Measurements from ENCODE around the gene CERS4.
A peak's percentile ranks its signal among the peaks of the same experiment; 100 is the strongest.
"Not testable (repeated sequence)": the region's sequence is repeated elsewhere in the genome, so short reads cannot be mapped to it uniquely, and the experiment has no call there.

Gene CERS4

DNA sequence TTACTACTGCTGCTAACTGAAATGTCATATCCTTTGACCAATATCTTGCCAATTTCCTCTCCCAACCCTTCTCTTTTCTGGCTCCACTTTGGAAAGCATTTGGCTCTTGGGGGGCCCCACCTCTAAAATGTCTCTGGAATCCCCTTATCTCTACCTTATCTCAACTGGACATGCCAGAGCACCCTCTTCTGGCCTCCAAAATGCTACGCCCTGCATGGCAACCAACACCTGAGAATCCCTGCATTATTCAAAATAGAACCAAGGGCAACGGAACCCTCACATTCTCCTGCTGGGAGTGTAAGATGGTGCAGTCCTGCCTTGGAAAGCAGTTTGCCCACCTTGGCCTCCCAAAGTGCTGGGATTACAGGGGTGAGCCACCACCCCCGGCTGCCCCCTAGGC, 35.3 kb downstream of the CERS4 start:
- no peak for DNase-seq

DNA sequence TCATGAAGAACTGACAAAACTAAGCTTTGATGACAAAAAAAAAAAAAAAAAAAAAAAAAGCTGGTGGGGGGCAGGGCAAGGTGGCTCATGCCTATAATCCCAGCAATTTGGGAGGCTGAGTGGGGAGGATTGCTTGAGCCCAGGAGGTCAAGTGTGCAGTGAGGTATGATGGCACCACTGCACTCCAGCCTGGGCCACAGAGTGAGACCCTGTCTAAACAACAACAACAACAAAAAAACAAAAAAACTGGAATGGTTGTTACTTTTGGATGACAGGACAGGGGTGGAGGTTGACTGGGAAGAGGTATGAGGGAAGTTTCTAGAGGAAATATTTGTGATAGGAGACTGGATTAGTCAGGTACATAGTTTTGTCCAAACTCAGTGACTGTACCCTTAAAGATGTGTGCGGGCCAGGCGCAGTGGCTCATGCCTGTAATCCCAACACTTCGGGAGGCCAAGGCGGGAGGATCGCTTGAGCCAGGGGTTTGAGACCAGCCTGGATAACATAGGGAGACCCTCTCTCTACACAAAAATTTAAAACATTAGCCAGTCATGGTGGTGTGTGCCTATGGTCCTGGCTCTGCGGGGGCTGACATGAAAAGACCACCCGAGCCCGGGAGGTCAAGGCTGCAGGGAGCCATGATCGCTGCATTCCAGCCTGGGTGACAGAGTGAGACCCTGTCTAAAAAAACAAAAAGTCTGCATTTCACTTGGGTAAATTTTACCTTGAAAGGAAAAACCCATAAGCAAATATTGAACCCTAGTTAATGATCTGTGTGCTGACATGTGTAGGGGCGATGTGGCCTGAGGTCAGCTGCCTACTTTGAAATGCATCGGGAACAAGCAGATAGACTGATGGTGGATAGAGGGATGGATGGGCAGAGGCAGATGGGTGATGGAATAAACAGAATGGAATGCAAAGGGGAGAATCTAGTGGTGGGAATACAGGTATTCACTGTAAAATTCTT, 37.0 kb downstream of the CERS4 start:
- no peak for DNase-seq

DNA sequence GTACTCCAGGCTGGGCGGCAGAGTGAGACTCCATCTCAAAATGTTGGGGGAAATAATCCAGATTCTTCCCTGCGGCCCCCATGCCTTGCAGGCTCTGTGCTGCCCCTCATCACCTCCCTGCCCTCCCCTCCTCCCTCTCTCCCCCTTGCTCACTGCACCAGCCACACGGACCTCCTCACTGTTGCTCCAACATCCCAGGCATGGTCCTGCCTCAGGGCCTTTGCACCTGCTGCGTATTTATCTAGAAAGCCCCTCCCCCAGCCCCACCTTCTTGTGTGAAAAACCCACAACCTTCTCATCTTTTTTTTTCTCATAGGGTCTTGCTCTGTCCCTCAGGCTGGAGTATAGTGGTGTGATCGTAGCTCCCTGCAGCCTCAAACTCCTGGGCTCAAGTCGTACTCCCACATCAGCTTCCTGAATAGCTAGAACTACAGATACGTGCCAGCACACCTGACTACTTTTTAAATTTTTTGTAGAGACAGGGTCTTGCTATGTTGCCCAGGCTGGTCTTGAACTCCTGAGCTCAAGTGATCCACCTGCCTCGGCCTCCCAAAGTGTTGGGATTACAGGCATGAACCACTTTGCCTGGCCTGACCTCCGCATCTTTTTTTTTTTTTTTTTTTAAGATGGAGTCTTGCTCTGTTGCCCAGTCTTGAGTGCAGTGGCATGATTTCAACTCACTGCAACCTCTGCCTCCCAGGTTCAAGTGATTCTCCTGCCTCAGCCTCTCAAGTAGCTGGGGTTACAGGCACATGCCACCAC, 38.1 kb downstream of the CERS4 start:
- not testable (repeated sequence) for DNase-seq

GRCh38 chr19:8248348-8249328, 39.5 kb downstream of the CERS4 start:
- DNase-seq = no peak

DNA sequence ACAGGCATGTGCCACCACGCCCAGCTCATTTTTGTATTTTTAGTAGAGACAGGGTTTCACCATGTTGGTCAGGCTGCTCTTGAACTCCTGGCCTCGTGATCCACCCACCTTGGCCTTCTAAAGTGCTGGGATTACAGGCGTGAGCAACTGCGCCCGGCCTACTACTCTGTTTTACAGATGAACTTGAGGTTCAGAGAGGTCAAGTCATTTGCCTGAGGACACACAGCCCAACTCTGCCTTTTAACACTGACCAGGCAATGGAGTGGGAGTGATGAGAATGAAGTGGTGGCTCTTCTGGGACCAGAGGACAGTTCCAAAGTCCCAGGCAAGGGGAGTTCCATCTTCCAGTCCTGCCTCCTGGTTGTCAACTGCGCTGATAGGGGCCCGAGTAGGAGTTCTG, 41.4 kb downstream of the CERS4 start:
- no peak for DNase-seq

DNA sequence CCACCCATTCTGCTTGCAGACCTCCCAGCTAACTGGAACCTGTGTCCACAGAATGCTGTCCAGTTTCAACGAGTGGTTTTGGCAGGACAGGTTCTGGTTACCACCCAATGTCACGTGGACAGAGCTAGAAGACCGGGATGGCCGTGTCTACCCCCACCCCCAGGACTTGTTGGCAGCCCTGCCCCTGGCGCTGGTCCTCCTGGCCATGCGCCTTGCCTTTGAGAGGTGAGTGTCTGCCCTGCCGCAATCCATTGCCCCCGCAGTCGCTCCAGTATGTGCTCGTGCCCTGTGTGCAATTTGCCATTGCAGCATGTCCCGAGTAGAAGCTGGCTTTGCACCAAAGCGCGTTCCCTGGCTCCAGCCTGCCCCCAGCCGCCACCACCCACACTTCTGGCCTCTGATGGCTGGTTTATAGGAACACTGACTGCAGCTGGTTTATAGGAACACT, 41.9 kb downstream of the CERS4 start:
- no peak for DNase-seq

DNA sequence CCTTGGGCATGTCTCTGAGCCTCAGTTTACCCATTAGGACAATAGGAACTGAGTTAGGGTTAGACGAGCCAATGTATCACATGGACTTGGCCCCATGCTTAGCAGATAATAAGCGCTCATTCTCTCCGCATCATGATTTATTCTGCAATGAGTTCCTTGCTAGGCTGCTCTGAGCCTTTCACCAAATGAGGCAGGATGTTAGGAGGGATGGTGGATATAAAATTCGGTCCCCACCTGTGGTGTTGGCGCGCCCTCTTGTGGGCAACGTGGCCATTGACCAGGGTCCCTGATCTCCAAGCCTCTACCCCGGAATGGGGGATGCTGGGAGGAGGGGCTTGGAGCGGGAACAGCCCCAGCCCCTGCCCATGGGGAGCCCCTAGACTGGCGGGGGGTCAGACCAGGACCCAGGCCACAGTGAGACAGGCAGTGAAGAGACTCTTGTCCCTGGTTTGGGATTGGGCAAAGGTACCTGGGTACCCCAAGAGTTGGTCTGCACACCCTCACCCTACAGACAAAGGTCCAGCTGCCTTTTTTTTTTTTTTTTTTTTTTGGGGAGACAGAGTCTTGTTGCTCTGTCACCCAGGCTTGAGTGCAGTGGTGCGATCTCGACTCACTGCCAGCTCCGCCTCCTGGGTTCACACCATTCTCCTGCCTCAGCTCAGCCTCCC, 43.9 kb downstream of the CERS4 start:
- peak; percentile 82 to 92 (median 89) for DNase-seq

DNA sequence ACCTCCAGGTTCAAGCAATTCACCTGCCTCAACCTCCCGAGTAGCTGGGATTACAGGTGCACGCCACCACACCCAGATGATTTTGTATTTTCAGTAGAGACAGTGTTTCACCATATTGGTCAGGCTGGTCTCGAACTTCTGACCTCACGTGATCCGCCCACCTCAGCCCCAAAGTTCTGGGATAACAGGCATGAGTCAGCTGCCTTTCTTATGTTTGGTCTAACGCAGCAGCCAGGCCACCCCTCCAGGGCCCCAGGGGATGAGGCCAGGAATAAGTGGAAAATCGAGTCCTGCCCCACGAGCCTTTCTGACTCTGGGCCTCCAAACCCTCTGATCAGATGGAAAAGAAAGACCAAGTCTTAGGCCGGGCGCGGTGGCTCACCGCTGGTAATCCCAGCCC, 44.5 kb downstream of the CERS4 start:
- DNase-seq = no peak

DNA sequence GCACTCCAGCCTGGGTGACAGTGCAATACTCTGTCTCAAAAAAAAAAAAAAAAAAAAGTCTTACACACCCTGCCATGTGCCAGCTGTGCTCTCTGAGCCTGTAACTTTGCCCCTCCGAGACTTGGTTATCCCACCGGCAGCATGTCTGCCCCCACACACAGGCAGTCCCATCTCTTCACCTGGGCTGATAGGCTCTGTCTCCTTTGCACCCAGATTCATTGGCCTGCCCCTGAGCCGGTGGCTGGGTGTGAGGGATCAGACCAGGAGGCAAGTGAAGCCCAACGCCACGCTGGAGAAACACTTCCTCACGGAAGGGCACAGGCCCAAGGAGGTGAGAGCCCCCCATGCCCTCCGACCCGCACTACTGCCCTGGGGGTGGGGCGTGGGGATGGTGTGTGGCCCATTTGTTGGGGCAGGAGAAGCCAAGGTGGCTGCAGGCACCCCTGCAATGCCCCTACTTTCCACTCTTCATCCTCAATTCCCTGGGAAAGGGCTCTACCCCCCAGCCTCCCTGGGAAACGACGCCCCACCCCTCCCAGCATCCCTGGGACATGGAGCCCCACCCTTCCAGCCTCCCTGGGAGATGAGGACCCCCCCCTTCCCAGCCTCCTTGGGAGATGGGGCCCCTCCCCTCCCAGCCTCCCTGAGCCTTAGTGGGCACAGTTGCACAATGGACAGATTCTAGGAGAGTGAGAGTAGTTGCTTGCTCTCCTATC, 45.3 kb downstream of the CERS4 start:
- DNase-seq = no peak

GRCh38 chr19:8255426-8256125, 46.4 kb downstream of the CERS4 start:
- no peak for DNase-seq

- DNase-seq = no peak
Measured at GRCh38 chr19:8256276-8257051, 47.3 kb downstream of the CERS4 start.

- DNase-seq = no peak
Measured at GRCh38 chr19:8257052-8257443, 47.9 kb downstream of the CERS4 start.

GRCh38 chr19:8259142-8259921, 50.2 kb downstream of the CERS4 start:
- no peak for DNase-seq

- no peak for DNase-seq
Measured at GRCh38 chr19:8259922-8260247, 50.7 kb downstream of the CERS4 start.

- no peak for DNase-seq
Measured at GRCh38 chr19:8261347-8261746, 52.2 kb downstream of the CERS4 start.

GRCh38 chr19:8261881-8262280, 52.7 kb downstream of the CERS4 start:
- no peak for DNase-seq

GRCh38 chr19:8262431-8262830, 53.3 kb downstream of the CERS4 start:
- no peak for DNase-seq

DNA sequence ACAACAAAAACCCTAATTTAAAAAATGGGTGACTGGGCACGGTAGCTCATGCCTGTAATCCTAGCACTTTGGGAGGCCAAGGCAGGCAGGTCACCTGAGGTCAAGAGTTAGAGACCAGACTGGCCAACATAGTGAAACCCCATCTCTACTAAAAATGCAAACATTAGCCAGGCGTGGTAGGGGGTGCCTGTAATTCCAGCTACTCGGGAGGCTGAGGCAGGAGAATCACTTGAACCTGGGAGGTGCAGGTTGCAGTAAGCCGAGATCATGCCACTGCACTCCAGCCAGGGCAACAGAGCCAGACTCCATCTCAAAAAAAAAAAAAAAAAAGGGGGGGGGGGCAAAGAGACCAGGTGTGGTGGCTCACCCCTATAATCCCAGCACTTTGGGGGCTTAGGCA, 55.1 kb downstream of the CERS4 start:
- not testable (repeated sequence) for DNase-seq

DNA sequence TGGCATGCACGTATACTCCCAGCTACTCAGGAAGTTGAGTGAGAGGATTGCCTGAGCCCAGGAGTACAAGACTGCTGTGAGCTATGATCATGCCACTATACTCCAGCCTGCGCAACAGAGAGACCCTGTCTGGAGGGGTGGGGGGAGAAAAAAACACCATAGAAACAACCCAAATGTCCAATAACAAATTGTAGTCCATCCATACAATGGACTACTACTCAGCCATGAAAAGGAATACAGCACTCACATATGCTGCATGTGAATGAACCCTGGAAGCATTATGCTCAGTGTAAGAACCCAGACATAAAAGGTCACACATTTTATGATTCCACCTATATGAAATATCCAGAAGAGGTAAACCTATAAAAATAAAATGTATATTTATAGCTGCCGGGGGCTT, 56.7 kb downstream of the CERS4 start:
- no peak for DNase-seq

Data from suppressor macrophage treated with lipopolysaccharide for 1 hour (primary cell).